Loucy (cell line): ENCODE results near the gene KIRREL3.

Experiments used
- H2AFZ ChIP-seq: fragments of 200-600 bp; sonication (generic); 2 replicates; pipeline ENCODE4 v1.6.0; 2016; ENCODE audit warnings: antibody characterized with exemption, mild to moderate bottlenecking, low read length, moderate library complexity
- H3F3A ChIP-seq: fragments of 200-600 bp; 2 replicates; pipeline ENCODE4 v1.6.0; 2016; ENCODE audit warnings: antibody characterized with exemption, low read depth, mild to moderate bottlenecking
- H3K27me3 ChIP-seq: fragments of 200-600 bp; sonication (generic); 2 replicates; pipeline ENCODE4 v1.6.1; 2014; ENCODE audit warnings: low read length, mild to moderate bottlenecking; ENCODE audit not compliant: insufficient read depth, poor library complexity, severe bottlenecking
- H3K36me3 ChIP-seq: fragments of 200-600 bp; sonication (generic); 2 replicates; pipeline ENCODE4 v1.6.1; 2016; ENCODE audit warnings: low read length; ENCODE audit not compliant: insufficient read depth
- H3K4me1 ChIP-seq: fragments of 200-600 bp; sonication (generic); 2 replicates; pipeline ENCODE4 v1.5.1; 2014; ENCODE audit warnings: low read length, mild to moderate bottlenecking; ENCODE audit not compliant: insufficient read depth, poor library complexity, severe bottlenecking
- H3K4me2 ChIP-seq: fragments of 200-600 bp; sonication (generic); 2 replicates; pipeline ENCODE4 v1.6.0; 2014; ENCODE audit warnings: antibody characterized with exemption, low read length, low read depth, mild to moderate bottlenecking; ENCODE audit not compliant: poor library complexity, severe bottlenecking
- H3K4me3 ChIP-seq: fragments of 200-600 bp; sonication (generic); 2 replicates; pipeline ENCODE4 v1.5.1; 2014; ENCODE audit warnings: low read length, mild to moderate bottlenecking, mixed read lengths; ENCODE audit not compliant: poor library complexity, severe bottlenecking
- H3K79me2 ChIP-seq: fragments of 200-600 bp; sonication (generic); 2 replicates; pipeline ENCODE4 v1.6.1; 2014; ENCODE audit warnings: low read length; ENCODE audit not compliant: insufficient read depth
- H3K9ac ChIP-seq: fragments of 200-600 bp; sonication (generic); 2 replicates; pipeline ENCODE4 v1.6.0; 2014; ENCODE audit warnings: mild to moderate bottlenecking, low read depth, low read length, moderate library complexity; ENCODE audit not compliant: poor library complexity, severe bottlenecking
- H3K9me2 ChIP-seq: fragments of 200-600 bp; sonication (generic); replicated peaks from 2 replicates; pipeline ENCODE4 v1.6.1; 2016; ENCODE audit warnings: low read depth, low read length, mixed read lengths
- H3K9me3 ChIP-seq: fragments of 200-600 bp; sonication (generic); 2 replicates; pipeline ENCODE4 v1.6.1; 2014; ENCODE audit warnings: mild to moderate bottlenecking, antibody characterized with exemption, low read length, low read depth; ENCODE audit not compliant: insufficient read depth
- H4K20me1 ChIP-seq: fragments of 200-600 bp; sonication (generic); 2 replicates; pipeline ENCODE4 v1.6.0; 2014; ENCODE audit warnings: antibody characterized with exemption, low read length, mild to moderate bottlenecking; ENCODE audit not compliant: insufficient read depth, poor library complexity, severe bottlenecking
- CTCF ChIP-seq: fragments of 200-600 bp; sonication (generic); conservative IDR thresholded peaks from 2 replicates; pipeline ENCODE4 v1.5.1; 2014; ENCODE audit warnings: mild to moderate bottlenecking, antibody characterized with exemption, low read length
- EZH2phosphoT487 ChIP-seq: fragments of 200-600 bp; IDR thresholded peaks from 2 replicates; pipeline ENCODE4 v1.6.1; 2018; ENCODE audit warnings: antibody characterized with exemption, mild to moderate bottlenecking, moderate library complexity, borderline replicate concordance

Gene KIRREL3

GRCh38 chr11:126838779-126839178 lies 161.8 kb downstream of the KIRREL3 start:
- Histone ChIP-seq H3F3A (no peaks in the 10 kb centered on the region), H3K9ac (no peak overlapping the region), H3K79me2 (no peaks in the 10 kb centered on the region), H3K4me3 (no peak overlapping the region), H3K4me1 (no peaks in the 10 kb centered on the region), H3K27me3 (no peaks in the 10 kb centered on the region), H3K4me2 (no peak overlapping the region), H3K9me2 (no peaks in the 10 kb centered on the region), H2AFZ (no peak overlapping the region), H3K36me3 (no peaks in the 10 kb centered on the region), H4K20me1 (no peaks in the 10 kb centered on the region), H3K9me3 (no peaks in the 10 kb centered on the region; the same call in 1 of the 2 replicates)
- TF ChIP-seq EZH2phosphoT487, result no peak
- TF ChIP-seq CTCF, result no peak

GRCh38 chr11:126837581-126837980 lies 163.0 kb downstream of the KIRREL3 start:
- Histone ChIP-seq H3K36me3 (no peaks in the 10 kb centered on the region), H2AFZ (no peak overlapping the region), H3K9me3 (no peaks in the 10 kb centered on the region; the same call in 1 of the 2 replicates), H3K4me2 (no peak overlapping the region), H3K79me2 (no peaks in the 10 kb centered on the region), H3K9ac (no peak overlapping the region), H3K4me3 (no peak overlapping the region), H3F3A (no peaks in the 10 kb centered on the region), H3K9me2 (no peaks in the 10 kb centered on the region), H4K20me1 (no peaks in the 10 kb centered on the region), H3K27me3 (no peaks in the 10 kb centered on the region), H3K4me1 (no peaks in the 10 kb centered on the region)
- TF ChIP-seq EZH2phosphoT487 (no peak), CTCF (no peak)

- H3K9ac ChIP-seq, result no peak overlapping the region
- no peak overlapping the region for H3K4me2 ChIP-seq
- H3K27me3 ChIP-seq, result no peaks in the 10 kb centered on the region
- TF ChIP-seq CTCF (no peak), EZH2phosphoT487 (no peak)
- H3K9me2 ChIP-seq, result no peaks in the 10 kb centered on the region
- H3K4me1 ChIP-seq, result no peaks in the 10 kb centered on the region
- no peak overlapping the region for H3K4me3 ChIP-seq
- no peak overlapping the region for H2AFZ ChIP-seq
- no peaks in the 10 kb centered on the region for H3K36me3 ChIP-seq
- no peaks in the 10 kb centered on the region for H4K20me1 ChIP-seq
- H3K9me3 ChIP-seq, result no peaks in the 10 kb centered on the region; the same call in 1 of the 2 replicates
- H3F3A ChIP-seq, result no peaks in the 10 kb centered on the region
- H3K79me2 ChIP-seq, result no peaks in the 10 kb centered on the region
These were observed 166.0 kb downstream of the KIRREL3 start for GRCh38 chr11:126834573-126834972.
